Measurements from ENCODE around the gene FGF7. TPM values are rescaled to one million over a fixed set of nuclear protein-coding genes. Genes with fewer than 3 reads are reported as not detected.
"Not testable (repeated sequence)": the region's sequence is repeated elsewhere in the genome, so short reads cannot be mapped to it uniquely, and the experiment has no call there.

FGF7 gene
- total and polyA plus RNA-seq, 2 donors (not counting 3 experiments of a cell fraction or from before 2014, with no cell fraction given) = not detected

DNA sequence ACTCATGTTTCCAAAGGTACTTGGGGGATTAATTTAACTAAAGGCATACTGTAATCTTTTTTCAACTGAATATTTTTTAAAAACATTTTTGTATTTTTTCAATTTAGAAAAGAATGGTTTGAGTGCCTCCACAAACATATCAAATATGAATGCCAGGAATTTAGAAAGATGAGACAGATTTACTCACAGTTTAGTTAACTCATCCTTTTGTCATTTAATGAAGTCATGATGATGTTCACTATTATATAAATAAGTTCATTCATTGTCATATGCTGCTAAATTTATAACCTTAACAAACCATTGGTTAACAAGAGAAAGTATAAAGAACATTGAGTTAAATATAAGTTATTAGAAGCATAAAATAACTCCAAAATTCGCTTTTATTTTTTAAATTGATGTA lies 50.0 kb downstream of the FGF7 start:
- Histone ChIP-seq H3K9me3 (replicated peaks; ENCODE audit: control insufficient read depth, insufficient read depth, low read length) (no peaks in the 10 kb centered on the region), H3K36me3 (ENCODE audit: control insufficient read depth in 2 of 2, extremely low read depth in 1 of 2, insufficient read depth in 2 of 2, low read length in 2 of 2) (no peaks in the 10 kb centered on the region), H2AFZ (ENCODE audit: low read depth, low read length) (no peak overlapping the region), H4K20me1 (replicated peaks; ENCODE audit: control insufficient read depth, extremely low read depth, insufficient read depth, low read length) (no peaks in the 10 kb centered on the region), H3K27ac (ENCODE audit: insufficient read depth, low read depth, low read length) (no peak overlapping the region), H3K4me2 (ENCODE audit: insufficient read depth, low read length) (no peak overlapping the region), H3K4me1 (ENCODE audit: control insufficient read depth, extremely low read depth, insufficient read depth, low read length) (no peaks in the 10 kb centered on the region), H3K9ac (replicated peaks; ENCODE audit: extremely low read depth, insufficient read depth, low read length) (no peak overlapping the region), H3K4me3 (replicated peaks in 1 of 3; ENCODE audit: insufficient read depth in 1 of 3, low read depth in 1 of 3, low read length in 3 of 3) (no peak overlapping the region), H3K9me1 (replicated peaks; ENCODE audit: control insufficient read depth, extremely low read depth, insufficient read depth, low read length) (no peaks in the 10 kb centered on the region), H3K27me3 (ENCODE audit: control insufficient read depth in 2 of 2, insufficient read depth in 2 of 2, low read length in 2 of 2) (peaks cover 0 to 2% of the 10 kb centered on the region in 2 experiments), H3K79me2 (ENCODE audit: control insufficient read depth, insufficient read depth, low read length) (no peaks in the 10 kb centered on the region)
- ChIA-PET CTCF (no interaction called here), POLR2A (no interaction called here)
- dilution Hi-C loops (cut with MboI; ENCODE audit: extremely low pct_ligation_motif_present, low sequenced_read_pairs) = no loop called here
- no TSS peak for BruUV-seq (replicated peaks)
- DNase-seq (ENCODE audit: low read depth, low spot score) (no peak), FAIRE-seq (no peak)
- intact Hi-C loops (cut with micrococcal nuclease) = loop anchor here (5.0 kb wide), 1 partner anchor 674 kb away; no protein-coding TSS in a partner anchor
- TF ChIP-seq POLR2A (IDR thresholded peaks at IDR 0.05; ENCODE audit: low read depth, low read length) = no peak
- no peak for TF ChIP-seq EZH2 (IDR thresholded peaks at IDR 0.05; ENCODE audit: borderline replicate concordance, low read depth, low read length, severe bottlenecking)
- TF ChIP-seq POLR2AphosphoS5 (IDR thresholded peaks at IDR 0.05; ENCODE audit: insufficient read depth, low read depth, low read length) = no peak
- TF ChIP-seq GATA2 (IDR thresholded peaks at IDR 0.05; ENCODE audit: insufficient read depth, insufficient read length, low read depth, low read length) = no peak

DNA sequence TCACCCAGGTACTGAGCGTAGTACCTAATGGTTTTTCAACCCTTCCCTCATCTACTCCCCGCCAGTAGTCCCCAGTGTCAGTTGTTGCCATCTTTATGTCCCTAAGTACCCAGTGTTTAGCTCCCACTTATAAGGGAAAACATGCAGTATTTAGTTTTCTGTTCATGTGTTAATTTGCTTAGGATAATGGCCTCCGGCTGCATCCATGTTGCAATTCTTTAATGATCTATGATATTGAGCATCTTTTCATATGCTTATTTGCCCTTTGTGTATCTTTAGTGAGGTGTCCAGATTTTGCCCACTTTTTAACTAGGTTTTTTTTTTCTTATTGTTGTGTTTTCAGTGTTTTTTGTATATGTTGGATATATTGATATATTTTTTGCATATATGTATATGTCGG lies 55.0 kb downstream of the FGF7 start:
- H3K9me1 ChIP-seq (replicated peaks; ENCODE audit: control insufficient read depth, extremely low read depth, insufficient read depth, low read length); H3K4me1 ChIP-seq (ENCODE audit: control insufficient read depth, extremely low read depth, insufficient read depth, low read length); DNase-seq (ENCODE audit: low read depth, low spot score); H4K20me1 ChIP-seq (replicated peaks; ENCODE audit: control insufficient read depth, extremely low read depth, insufficient read depth, low read length); H3K4me2 ChIP-seq (ENCODE audit: insufficient read depth, low read length); H3K79me2 ChIP-seq (ENCODE audit: control insufficient read depth, insufficient read depth, low read length); POLR2A ChIA-PET; intact Hi-C loops (cut with micrococcal nuclease); FAIRE-seq; dilution Hi-C loops (cut with MboI; ENCODE audit: extremely low pct_ligation_motif_present, low sequenced_read_pairs); H2AFZ ChIP-seq (ENCODE audit: low read depth, low read length); H3K36me3 ChIP-seq (ENCODE audit: control insufficient read depth in 2 of 2, extremely low read depth in 1 of 2, insufficient read depth in 2 of 2, low read length in 2 of 2); H3K27ac ChIP-seq (ENCODE audit: insufficient read depth, low read depth, low read length); H3K4me3 ChIP-seq (replicated peaks in 1 of 3; ENCODE audit: insufficient read depth in 1 of 3, low read depth in 1 of 3, low read length in 3 of 3); H3K9ac ChIP-seq (replicated peaks; ENCODE audit: extremely low read depth, insufficient read depth, low read length); CTCF ChIA-PET; BruUV-seq (replicated peaks); H3K9me3 ChIP-seq (replicated peaks; ENCODE audit: control insufficient read depth, insufficient read depth, low read length); H3K27me3 ChIP-seq (ENCODE audit: control insufficient read depth in 2 of 2, insufficient read depth in 2 of 2, low read length in 2 of 2): not testable (repeated sequence)

DNA sequence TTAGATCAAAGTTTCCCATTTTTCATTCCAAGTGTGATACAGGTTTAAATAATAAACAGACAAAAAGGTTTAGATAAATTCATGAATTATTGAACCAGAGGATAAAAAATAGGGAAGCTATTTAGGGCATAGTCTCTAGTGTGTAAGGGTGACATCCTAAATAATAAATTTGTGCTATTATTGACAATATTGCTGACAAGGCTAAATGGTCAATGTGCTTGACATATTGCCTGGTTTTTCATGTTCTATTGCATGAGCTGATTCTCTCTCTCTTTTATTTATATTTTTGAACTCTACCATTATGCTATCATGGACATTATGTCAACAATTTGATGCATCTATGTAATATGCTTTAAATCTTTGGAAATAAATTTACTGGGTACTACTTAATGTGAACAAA lies 55.9 kb downstream of the FGF7 start:
- H3K79me2 ChIP-seq (ENCODE audit: control insufficient read depth, insufficient read depth, low read length); H3K9ac ChIP-seq (replicated peaks; ENCODE audit: extremely low read depth, insufficient read depth, low read length); DNase-seq (ENCODE audit: low read depth, low spot score); H3K36me3 ChIP-seq (ENCODE audit: control insufficient read depth in 2 of 2, extremely low read depth in 1 of 2, insufficient read depth in 2 of 2, low read length in 2 of 2); intact Hi-C loops (cut with micrococcal nuclease); H4K20me1 ChIP-seq (replicated peaks; ENCODE audit: control insufficient read depth, extremely low read depth, insufficient read depth, low read length); H3K27ac ChIP-seq (ENCODE audit: insufficient read depth, low read depth, low read length); H3K4me2 ChIP-seq (ENCODE audit: insufficient read depth, low read length); dilution Hi-C loops (cut with MboI; ENCODE audit: extremely low pct_ligation_motif_present, low sequenced_read_pairs); H3K9me1 ChIP-seq (replicated peaks; ENCODE audit: control insufficient read depth, extremely low read depth, insufficient read depth, low read length); POLR2A ChIA-PET; H3K9me3 ChIP-seq (replicated peaks; ENCODE audit: control insufficient read depth, insufficient read depth, low read length); BruUV-seq (replicated peaks); FAIRE-seq; H3K27me3 ChIP-seq (ENCODE audit: control insufficient read depth in 2 of 2, insufficient read depth in 2 of 2, low read length in 2 of 2); H3K4me3 ChIP-seq (replicated peaks in 1 of 3; ENCODE audit: insufficient read depth in 1 of 3, low read depth in 1 of 3, low read length in 3 of 3); H2AFZ ChIP-seq (ENCODE audit: low read depth, low read length); H3K4me1 ChIP-seq (ENCODE audit: control insufficient read depth, extremely low read depth, insufficient read depth, low read length): not testable (repeated sequence)
- CTCF ChIA-PET = interaction anchor here (0.6 kb wide), 1 partner anchor 672 kb away, joined by 4 read pairs; no protein-coding TSS in a partner anchor

- not testable (repeated sequence) for FAIRE-seq
Measured at GRCh38 chr15:49485401-49485800, 62.4 kb downstream of the FGF7 start.

More at GRCh38 chr15:49485401-49485800, 62.4 kb downstream of the FGF7 start:
- intact Hi-C loops (cut with micrococcal nuclease); H3K4me2 ChIP-seq (ENCODE audit: insufficient read depth, low read length); H3K4me3 ChIP-seq (replicated peaks in 1 of 3; ENCODE audit: insufficient read depth in 1 of 3, low read depth in 1 of 3, low read length in 3 of 3); BruUV-seq (replicated peaks); H3K79me2 ChIP-seq (ENCODE audit: control insufficient read depth, insufficient read depth, low read length); H3K9me1 ChIP-seq (replicated peaks; ENCODE audit: control insufficient read depth, extremely low read depth, insufficient read depth, low read length); dilution Hi-C loops (cut with MboI; ENCODE audit: extremely low pct_ligation_motif_present, low sequenced_read_pairs); H3K27ac ChIP-seq (ENCODE audit: insufficient read depth, low read depth, low read length); H2AFZ ChIP-seq (ENCODE audit: low read depth, low read length); H4K20me1 ChIP-seq (replicated peaks; ENCODE audit: control insufficient read depth, extremely low read depth, insufficient read depth, low read length); DNase-seq (ENCODE audit: low read depth, low spot score); H3K27me3 ChIP-seq (ENCODE audit: control insufficient read depth in 2 of 2, insufficient read depth in 2 of 2, low read length in 2 of 2); H3K36me3 ChIP-seq (ENCODE audit: control insufficient read depth in 2 of 2, extremely low read depth in 1 of 2, insufficient read depth in 2 of 2, low read length in 2 of 2); POLR2A ChIA-PET; CTCF ChIA-PET; H3K9ac ChIP-seq (replicated peaks; ENCODE audit: extremely low read depth, insufficient read depth, low read length); H3K9me3 ChIP-seq (replicated peaks; ENCODE audit: control insufficient read depth, insufficient read depth, low read length); H3K4me1 ChIP-seq (ENCODE audit: control insufficient read depth, extremely low read depth, insufficient read depth, low read length): not testable (repeated sequence)
